ENCODE data around the gene DRAM2.

DRAM2 gene

GRCh38 chr1:111161843-111162487, 22.1 kb upstream of the DRAM2 start:
- peak; percentile 31; the same call in 1 of the 3 replicates for ATAC-seq
- TF ChIP-seq GLIS3 (CRISPR knock-in tag; IDR thresholded peaks at IDR 0.05) (no peak), CSRNP3 (CRISPR knock-in tag; IDR thresholded peaks at IDR 0.05) (no peak), TSHZ2 (CRISPR knock-in tag; IDR thresholded peaks at IDR 0.05) (peak; percentile 37; the same call in 1 of the 2 replicates), TCF4 (CRISPR knock-in tag; IDR thresholded peaks at IDR 0.05; ENCODE audit: borderline replicate concordance) (0 out of 2 replicates have a peak, but pooled peaks have one; percentile 30)

GRCh38 chr1:111157431-111157830, 17.5 kb upstream of the DRAM2 start:
- TF ChIP-seq PATZ1 (CRISPR knock-in tag; IDR thresholded peaks at IDR 0.05; ENCODE audit: borderline replicate concordance) (no peak), ARNTL (CRISPR knock-in tag; IDR thresholded peaks at IDR 0.05; ENCODE audit: borderline replicate concordance, low read depth) (no peak), ESRRG (CRISPR knock-in tag; IDR thresholded peaks at IDR 0.05) (no peak), ZFP3 (CRISPR knock-in tag; IDR thresholded peaks at IDR 0.05) (no peak), CREB5 (CRISPR knock-in tag; IDR thresholded peaks at IDR 0.05; ENCODE audit: low read depth) (no peak), RARB (CRISPR knock-in tag; IDR thresholded peaks at IDR 0.05) (no peak), TSHZ2 (CRISPR knock-in tag; IDR thresholded peaks at IDR 0.05) (no peak), CSDC2 (CRISPR knock-in tag; IDR thresholded peaks at IDR 0.05) (no peak), TOX (CRISPR knock-in tag; IDR thresholded peaks at IDR 0.05; ENCODE audit: borderline replicate concordance) (no peak), ZNF565 (CRISPR knock-in tag; conservative IDR thresholded peaks at IDR 0.05; ENCODE audit: low read depth) (no peak), PPARA (CRISPR knock-in tag; IDR thresholded peaks at IDR 0.05; ENCODE audit: borderline replicate concordance) (no peak), CSRNP3 (CRISPR knock-in tag; IDR thresholded peaks at IDR 0.05) (no peak), ISL1 (CRISPR knock-in tag; IDR thresholded peaks at IDR 0.05) (no peak), BACH2 (CRISPR knock-in tag; IDR thresholded peaks at IDR 0.05; ENCODE audit: borderline replicate concordance) (no peak), ZFP30 (CRISPR knock-in tag; IDR thresholded peaks at IDR 0.05) (no peak), SNAI2 (CRISPR knock-in tag; IDR thresholded peaks at IDR 0.05) (no peak), OSR1 (CRISPR knock-in tag; IDR thresholded peaks at IDR 0.05) (no peak), ZC3H10 (CRISPR knock-in tag; IDR thresholded peaks at IDR 0.05) (no peak), POU6F1 (CRISPR knock-in tag; IDR thresholded peaks at IDR 0.05; ENCODE audit: borderline replicate concordance, low read depth) (no peak)

More at GRCh38 chr1:111157431-111157830, 17.5 kb upstream of the DRAM2 start:
- ATAC-seq, result no peak

Data from SK-N-SH treated with all-trans-retinoic acid at 6 μM for 48 hours (cell line).